PC-9 (cell line): ENCODE results near the gene DNM1.

Experiments used
- EZH2 ChIP-seq: fragments of 200-600 bp; sonication (generic); IDR thresholded peaks from 2 replicates; pipeline ENCODE4 v1.8.0; 2017; ENCODE audit warnings: antibody characterized with exemption, low read depth
- TF ChIP-seq, protein P1 (sequence below): fragments of 200-600 bp; sonication (generic); conservative IDR thresholded peaks from 2 replicates; pipeline ENCODE4 v1.6.1; 2017; ENCODE audit warnings: mixed run types, antibody characterized with exemption, mild to moderate bottlenecking, moderate library complexity

DNA sequence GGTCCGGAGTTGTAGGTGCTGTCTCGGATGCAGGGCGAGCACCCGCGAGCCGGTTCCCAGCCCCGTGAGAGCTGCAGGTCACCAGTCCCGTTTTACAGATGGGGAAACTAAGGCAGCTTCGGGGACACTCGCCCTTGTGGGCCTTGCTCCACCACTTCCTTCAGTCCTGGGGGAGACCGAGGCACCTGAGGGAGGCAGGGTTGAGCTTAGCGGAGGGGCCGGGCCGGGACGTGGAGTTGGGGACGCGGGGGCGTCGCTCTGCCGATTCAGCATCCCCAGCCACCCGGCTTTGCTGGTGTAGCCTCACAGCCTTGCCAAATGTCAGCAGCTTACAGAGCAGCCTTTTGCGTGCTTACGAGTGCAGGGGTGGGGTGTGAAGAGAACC, 42.6 kb upstream of the DNM1 start:
- TF ChIP-seq, protein P1, sequence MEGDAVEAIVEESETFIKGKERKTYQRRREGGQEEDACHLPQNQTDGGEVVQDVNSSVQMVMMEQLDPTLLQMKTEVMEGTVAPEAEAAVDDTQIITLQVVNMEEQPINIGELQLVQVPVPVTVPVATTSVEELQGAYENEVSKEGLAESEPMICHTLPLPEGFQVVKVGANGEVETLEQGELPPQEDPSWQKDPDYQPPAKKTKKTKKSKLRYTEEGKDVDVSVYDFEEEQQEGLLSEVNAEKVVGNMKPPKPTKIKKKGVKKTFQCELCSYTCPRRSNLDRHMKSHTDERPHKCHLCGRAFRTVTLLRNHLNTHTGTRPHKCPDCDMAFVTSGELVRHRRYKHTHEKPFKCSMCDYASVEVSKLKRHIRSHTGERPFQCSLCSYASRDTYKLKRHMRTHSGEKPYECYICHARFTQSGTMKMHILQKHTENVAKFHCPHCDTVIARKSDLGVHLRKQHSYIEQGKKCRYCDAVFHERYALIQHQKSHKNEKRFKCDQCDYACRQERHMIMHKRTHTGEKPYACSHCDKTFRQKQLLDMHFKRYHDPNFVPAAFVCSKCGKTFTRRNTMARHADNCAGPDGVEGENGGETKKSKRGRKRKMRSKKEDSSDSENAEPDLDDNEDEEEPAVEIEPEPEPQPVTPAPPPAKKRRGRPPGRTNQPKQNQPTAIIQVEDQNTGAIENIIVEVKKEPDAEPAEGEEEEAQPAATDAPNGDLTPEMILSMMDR: no peak
- no peak for TF ChIP-seq EZH2
